Tibial nerve (tissue), 4 donors: ENCODE data around the gene NFATC1. TPM values are rescaled to one million over a fixed set of nuclear protein-coding genes. Genes with fewer than 3 reads are reported as not detected.

ENCODE experiments used
- DNase-seq, 2 donors: peaks; one replicate each; pipeline ENCODE4 v3.0.0-alpha.2; 2019; ENCODE audit warnings: low spot score in 2 of 2
- H3K27ac ChIP-seq, 4 donors: fragments of 200-600 bp; sonication (generic) in 3 of 4; one replicate each; pipeline ENCODE4 v1.5.1; 2017 to 2019; ENCODE audit warnings: mild to moderate bottlenecking in 1 of 4
- H3K27me3 ChIP-seq, 2 donors: fragments of 200-600 bp; sonication (generic) in 1 of 2; one replicate each; pipeline versions ENCODE4 v1.5.1 to v1.6.0; 2017 to 2019
- H3K36me3 ChIP-seq, 3 donors: fragments of 200-600 bp; sonication (generic); one replicate each; pipeline ENCODE4 v1.5.1; 2018 to 2019
- H3K4me1 ChIP-seq, 4 donors: fragments of 200-600 bp; sonication (generic) in 3 of 4; one replicate each; pipeline ENCODE4 v1.5.1; 2017 to 2019
- H3K4me3 ChIP-seq, 4 donors: fragments of 200-600 bp; sonication (generic) in 3 of 4; one replicate each; pipeline ENCODE4 v1.5.1; 2017 to 2019; ENCODE audit warnings: mild to moderate bottlenecking in 1 of 4, moderate library complexity in 1 of 4
- H3K9me3 ChIP-seq, 4 donors: fragments of 200-600 bp; sonication (generic) in 3 of 4; one replicate each; pipeline ENCODE4 v1.5.1; 2017 to 2019
- EP300 ChIP-seq, 2 donors: sonication (generic); formaldehyde crosslinking; IDR thresholded peaks; one replicate each; pipeline ENCODE4 v1.6.1; 2017; ENCODE audit warnings: antibody characterized with exemption in 2 of 2, mild to moderate bottlenecking in 1 of 2
- POLR2A ChIP-seq, 2 donors: fragments of 450-650 bp; IDR thresholded peaks; one replicate each; pipeline ENCODE4 v1.6.1; 2017; ENCODE audit warnings: antibody characterized with exemption in 2 of 2, mild to moderate bottlenecking in 2 of 2, moderate library complexity in 2 of 2
- WGBS, 2 donors: methylation state at CpG; one replicate each; pipeline ENCODE4 v1.1.5; 2018; 5-methylcytosine and 5-hydroxymethylcytosine counted together
- total RNA-seq, 4 donors: library from RNA; depleted of rRNA; stranded (reverse); fragments of >200 nt; gene quantifications; one replicate each; pipeline ENCODE4 v1.1.0, GENCODE V29; 2016
- TF ChIP-seq, protein P1 (sequence below), 5 experiments: fragments of 200-600 bp in 3 of 5; fragments of 450-650 bp in 2 of 5; sonication (generic) in 3 of 5; IDR thresholded peaks; one replicate each; pipeline ENCODE4 v1.5.1; 2016 to 2019; ENCODE audit warnings: antibody characterized with exemption in 5 of 5, mild to moderate bottlenecking in 3 of 5, moderate library complexity in 2 of 5

NFATC1 gene
- total RNA-seq, 4 donors from 2014 or later, result 33.7 to 48.6 (median 37.8) TPM

DNA sequence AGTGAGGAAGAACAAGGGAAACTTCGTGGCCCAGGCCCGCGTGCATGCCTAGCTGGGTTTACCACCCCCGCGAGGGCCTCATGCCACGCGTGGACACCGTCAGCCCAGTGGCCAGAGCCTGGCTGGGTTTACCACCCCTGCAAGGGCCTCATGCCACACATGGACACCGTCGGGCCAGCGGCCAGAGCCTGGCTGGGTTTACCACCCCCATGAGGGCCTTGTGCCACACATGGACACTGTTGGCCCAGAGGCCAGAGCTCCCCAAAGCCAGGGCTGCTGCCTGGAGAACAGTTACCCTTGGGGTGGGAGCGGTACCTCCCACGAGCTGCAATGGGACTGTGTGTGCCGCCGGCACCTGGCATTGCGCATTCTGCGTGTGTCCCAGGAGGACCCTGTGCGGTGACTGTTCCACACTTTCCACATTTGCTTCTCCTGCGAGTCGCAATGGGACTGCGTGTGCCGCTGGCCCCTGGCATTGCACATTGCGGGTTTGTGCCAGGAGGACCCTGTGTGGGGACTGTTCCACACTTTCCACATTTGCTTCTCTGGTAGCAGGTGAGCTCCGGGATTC lies 178.3 kb downstream of the NFATC1 start:
- H3K36me3 ChIP-seq, result no peaks in the 10 kb centered on the region
- no peaks in the 10 kb centered on the region for H3K27me3 ChIP-seq
- DNase-seq, result peak in 1 of 2 donors; percentile 5
- peaks cover 0 to 58% (median 26%) of the 10 kb centered on the region in 4 donors for H3K4me1 ChIP-seq
- H3K4me3 ChIP-seq, result no peak overlapping the region
- 92 to 95% methylated on average over 24 of the region's 24 CpGs for WGBS, 2 donors
- no peak overlapping the region for H3K27ac ChIP-seq
- peaks cover 0 to 29% (median 5%) of the 10 kb centered on the region in 4 donors for H3K9me3 ChIP-seq
- TF ChIP-seq, protein P1, sequence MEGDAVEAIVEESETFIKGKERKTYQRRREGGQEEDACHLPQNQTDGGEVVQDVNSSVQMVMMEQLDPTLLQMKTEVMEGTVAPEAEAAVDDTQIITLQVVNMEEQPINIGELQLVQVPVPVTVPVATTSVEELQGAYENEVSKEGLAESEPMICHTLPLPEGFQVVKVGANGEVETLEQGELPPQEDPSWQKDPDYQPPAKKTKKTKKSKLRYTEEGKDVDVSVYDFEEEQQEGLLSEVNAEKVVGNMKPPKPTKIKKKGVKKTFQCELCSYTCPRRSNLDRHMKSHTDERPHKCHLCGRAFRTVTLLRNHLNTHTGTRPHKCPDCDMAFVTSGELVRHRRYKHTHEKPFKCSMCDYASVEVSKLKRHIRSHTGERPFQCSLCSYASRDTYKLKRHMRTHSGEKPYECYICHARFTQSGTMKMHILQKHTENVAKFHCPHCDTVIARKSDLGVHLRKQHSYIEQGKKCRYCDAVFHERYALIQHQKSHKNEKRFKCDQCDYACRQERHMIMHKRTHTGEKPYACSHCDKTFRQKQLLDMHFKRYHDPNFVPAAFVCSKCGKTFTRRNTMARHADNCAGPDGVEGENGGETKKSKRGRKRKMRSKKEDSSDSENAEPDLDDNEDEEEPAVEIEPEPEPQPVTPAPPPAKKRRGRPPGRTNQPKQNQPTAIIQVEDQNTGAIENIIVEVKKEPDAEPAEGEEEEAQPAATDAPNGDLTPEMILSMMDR (IDR thresholded peaks at IDR 0.05), result no peak
- no peak for TF ChIP-seq EP300 (IDR thresholded peaks at IDR 0.05)
- no peak for TF ChIP-seq POLR2A (IDR thresholded peaks at IDR 0.05)

DNA sequence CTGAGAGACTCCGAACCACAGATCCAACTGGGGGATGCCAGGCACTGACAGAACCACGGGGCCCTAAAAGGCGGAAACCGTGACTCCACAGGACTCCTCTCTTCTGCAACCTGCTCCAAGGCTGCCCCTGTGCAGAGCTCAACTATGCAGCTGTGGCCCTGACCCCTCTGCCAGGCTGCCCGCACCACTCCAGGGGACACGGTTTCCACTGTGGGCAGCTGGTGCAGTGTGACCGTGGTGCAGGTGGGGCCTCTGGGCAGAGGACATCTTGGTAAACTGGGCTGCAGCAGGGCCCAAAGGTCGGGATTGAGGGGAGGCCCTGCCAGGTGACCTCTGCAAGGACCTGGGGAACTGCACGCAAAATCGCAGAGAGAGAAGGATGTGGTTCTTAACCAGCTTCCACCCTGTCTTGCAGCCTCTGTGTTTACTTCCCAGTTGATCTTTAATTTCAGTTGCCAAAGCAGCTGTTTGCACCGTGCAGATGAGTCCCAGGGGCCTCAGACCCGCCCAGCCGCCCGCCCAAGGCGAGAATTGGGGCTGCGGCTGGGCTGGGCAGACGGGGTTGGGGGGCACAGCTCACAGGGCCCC lies 179.3 kb downstream of the NFATC1 start:
- WGBS, 2 donors, result 66 to 71% methylated on average over 17 of the region's 17 CpGs
- no peak for TF ChIP-seq EP300 (IDR thresholded peaks at IDR 0.05)
- TF ChIP-seq, protein P1 (IDR thresholded peaks at IDR 0.05), result no peak
- no peak for TF ChIP-seq POLR2A (IDR thresholded peaks at IDR 0.05)
- peak in 1 of 2 donors; percentile 9 for DNase-seq

DNA sequence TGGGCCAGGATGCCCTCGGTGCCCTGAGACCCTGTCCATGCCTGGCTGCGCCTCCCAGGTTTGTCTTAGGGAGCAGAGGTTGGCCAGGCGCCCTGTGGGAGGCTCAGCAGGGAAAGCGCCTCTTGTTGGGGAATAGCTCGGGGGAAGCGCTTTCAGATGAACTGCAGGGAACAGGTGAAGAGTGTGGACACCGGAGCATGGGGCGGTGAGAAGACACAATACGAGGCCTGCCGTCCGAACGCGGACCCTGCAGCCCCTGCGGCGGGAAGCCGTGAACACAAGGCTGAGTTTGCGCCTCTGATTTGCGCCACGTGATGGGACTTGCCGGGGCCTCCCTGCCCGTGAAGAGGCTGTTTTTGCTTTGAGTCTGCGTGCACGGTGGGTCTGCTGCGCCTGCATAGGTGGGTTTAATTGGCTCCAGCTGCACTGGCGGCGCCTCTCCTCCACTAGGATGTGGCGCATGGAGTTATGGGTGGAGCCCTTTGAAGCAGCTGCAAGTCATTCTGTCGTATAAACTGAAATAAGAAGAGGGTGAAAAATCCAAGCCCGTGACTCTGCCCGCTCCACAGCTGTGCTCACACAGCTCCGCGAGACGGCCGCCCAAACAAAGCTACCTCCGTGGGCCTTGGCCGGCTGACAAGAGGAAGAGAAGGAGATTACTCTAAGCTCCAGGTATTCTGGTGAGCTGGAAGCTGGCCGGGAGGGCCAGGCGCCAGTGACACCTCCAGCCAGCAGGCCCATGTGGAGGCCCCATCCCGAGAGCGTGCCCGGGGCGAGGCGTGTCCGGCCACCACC lies 180.4 kb downstream of the NFATC1 start:
- WGBS, 2 donors, result 64 to 67% methylated on average over 36 to 44 of the region's 44 CpGs
- Histone ChIP-seq H3K27me3 (no peaks in the 10 kb centered on the region), H3K36me3 (no peaks in the 10 kb centered on the region), H3K27ac (peak overlapping the region in 2 of 4 donors; percentile 66 to 67), H3K4me1 (peaks cover 0 to 48% (median 26%) of the 10 kb centered on the region in 4 donors), H3K9me3 (peaks cover 0 to 29% (median 5%) of the 10 kb centered on the region in 4 donors), H3K4me3 (no peak overlapping the region)
- TF ChIP-seq, protein P1 (IDR thresholded peaks at IDR 0.05), result peak in 2 of 5 experiments; percentile 23 to 29
- TF ChIP-seq EP300 (IDR thresholded peaks at IDR 0.05), result no peak
- DNase-seq, result peak in 1 of 2 donors; percentile 28

More for the DNA sequence above, 179.3 kb downstream of the NFATC1 start:
- H3K27me3 ChIP-seq, result no peaks in the 10 kb centered on the region
- no peaks in the 10 kb centered on the region for H3K36me3 ChIP-seq
- no peak overlapping the region for H3K4me3 ChIP-seq
- H3K4me1 ChIP-seq, result peaks cover 0 to 58% (median 26%) of the 10 kb centered on the region in 4 donors
- peak overlapping the region in 2 of 4 donors; percentile 28 to 41 for H3K27ac ChIP-seq
- peaks cover 0 to 29% (median 5%) of the 10 kb centered on the region in 4 donors for H3K9me3 ChIP-seq

DNA sequence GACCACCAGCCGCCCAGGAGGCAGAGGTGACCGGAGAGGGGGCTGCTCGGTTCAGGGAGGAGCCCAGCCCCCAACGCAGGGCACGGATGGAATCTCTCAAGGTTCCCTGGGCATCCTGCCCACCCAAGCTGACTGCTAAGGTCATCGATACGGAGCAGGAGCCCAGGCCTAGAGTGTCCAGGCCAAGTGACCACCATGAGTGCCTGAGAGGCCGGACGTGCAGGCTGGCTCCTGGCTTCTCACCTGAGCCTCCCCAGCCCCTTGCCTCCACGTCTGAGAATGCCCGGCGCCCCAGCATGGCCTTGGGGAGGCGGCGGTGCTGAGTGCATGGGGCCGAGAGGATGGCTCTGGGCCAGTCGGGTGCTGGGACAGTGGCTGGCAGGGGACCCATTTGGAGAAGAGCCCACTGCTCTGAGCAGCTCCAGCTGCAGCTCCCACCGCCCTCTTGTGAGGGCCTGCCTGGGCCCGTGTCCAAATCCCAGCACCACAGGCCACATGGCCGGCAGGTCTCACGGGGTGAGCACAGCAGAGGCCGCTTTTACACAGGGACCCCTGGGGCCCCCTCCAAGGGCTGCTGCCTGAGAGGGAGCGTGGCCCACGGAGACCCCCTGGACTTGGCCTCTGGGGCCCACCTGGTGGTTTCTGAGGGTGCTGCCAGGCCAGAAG lies 181.1 kb downstream of the NFATC1 start:
- H3K27me3 ChIP-seq, result no peaks in the 10 kb centered on the region
- TF ChIP-seq, protein P1 (IDR thresholded peaks at IDR 0.05), result no peak
- no peak for TF ChIP-seq EP300 (IDR thresholded peaks at IDR 0.05)
- no peak for TF ChIP-seq POLR2A (IDR thresholded peaks at IDR 0.05)
- H3K36me3 ChIP-seq, result no peaks in the 10 kb centered on the region
- H3K27ac ChIP-seq, result peak overlapping the region in 2 of 4 donors; percentile 66 to 67
- WGBS, 2 donors, result 16 to 23% methylated on average over 9 to 17 of the region's 23 CpGs
- peaks cover 0 to 26% (median 5%) of the 10 kb centered on the region in 4 donors for H3K9me3 ChIP-seq
- peaks cover 0 to 43% (median 26%) of the 10 kb centered on the region in 4 donors for H3K4me1 ChIP-seq
- no peak overlapping the region for H3K4me3 ChIP-seq
- peak in 1 of 2 donors; percentile 20 for DNase-seq
